Liver (tissue), 3 donors: ENCODE results near the gene TGM6.

ENCODE experiments used
- GABPA ChIP-seq, 2 donors: IDR thresholded peaks in 1 of 2; conservative IDR thresholded peaks in 1 of 2; 2 replicates each; pipeline ENCODE4 v1.6.1; 2016; ENCODE audit warnings: antibody characterized with exemption in 2 of 2, mild to moderate bottlenecking in 1 of 2, moderate library complexity in 1 of 2
- HNF4G ChIP-seq: IDR thresholded peaks from 2 replicates; pipeline ENCODE4 v1.6.1; 2016; ENCODE audit warnings: antibody characterized with exemption
- JUND ChIP-seq, 2 donors: IDR thresholded peaks; 2 replicates each; pipeline ENCODE4 v1.6.1; 2016; ENCODE audit warnings: antibody characterized with exemption in 2 of 2
- TAF1 ChIP-seq: conservative IDR thresholded peaks from 2 replicates; pipeline ENCODE4 v1.6.1; 2016; ENCODE audit warnings: antibody characterized with exemption, mild to moderate bottlenecking
- YY1 ChIP-seq: IDR thresholded peaks from 2 replicates; pipeline ENCODE4 v1.6.1; 2016; ENCODE audit warnings: antibody characterized with exemption, mild to moderate bottlenecking
- ZBTB33 ChIP-seq: IDR thresholded peaks from 2 replicates; pipeline ENCODE4 v1.6.1; 2016; ENCODE audit warnings: antibody characterized with exemption
- TF ChIP-seq, protein P1 (sequence below): fragments of 150-350 bp; IDR thresholded peaks from 2 replicates; pipeline ENCODE4 v1.5.1; 2017; ENCODE audit warnings: improper control_type of control experiment, low read depth, low read length; ENCODE audit not compliant: missing input control
- TF ChIP-seq, protein P2 (sequence below): IDR thresholded peaks from 2 replicates; pipeline ENCODE4 v1.6.1; 2016; ENCODE audit warnings: antibody characterized with exemption
- TF ChIP-seq, protein P3 (sequence below): IDR thresholded peaks from 2 replicates; pipeline ENCODE4 v1.6.1; 2016; ENCODE audit warnings: antibody characterized with exemption
- donor health status: healthy.
- donor health status: healthy.

DNA sequence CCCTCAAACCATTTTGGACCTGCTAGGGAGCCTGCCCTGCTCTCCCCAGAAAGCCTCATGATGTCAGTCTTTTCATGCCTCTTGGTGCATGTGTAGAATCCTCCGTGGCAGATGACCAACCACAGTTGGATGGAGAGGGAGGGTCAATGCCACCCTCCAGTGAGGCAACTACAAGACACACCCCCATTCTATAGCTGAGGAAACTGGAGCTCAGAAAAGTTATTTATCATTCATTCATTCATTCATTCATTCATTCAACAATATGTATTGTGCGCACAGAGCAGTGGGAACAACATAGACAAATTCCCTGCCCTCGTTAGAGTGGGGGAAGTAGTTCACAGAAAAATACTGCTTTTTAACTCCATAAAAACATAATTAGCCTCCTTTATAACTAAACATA, 73.1 kb downstream of the TGM6 start:
- TF ChIP-seq HNF4G, result no peak
- TF ChIP-seq, protein P1, sequence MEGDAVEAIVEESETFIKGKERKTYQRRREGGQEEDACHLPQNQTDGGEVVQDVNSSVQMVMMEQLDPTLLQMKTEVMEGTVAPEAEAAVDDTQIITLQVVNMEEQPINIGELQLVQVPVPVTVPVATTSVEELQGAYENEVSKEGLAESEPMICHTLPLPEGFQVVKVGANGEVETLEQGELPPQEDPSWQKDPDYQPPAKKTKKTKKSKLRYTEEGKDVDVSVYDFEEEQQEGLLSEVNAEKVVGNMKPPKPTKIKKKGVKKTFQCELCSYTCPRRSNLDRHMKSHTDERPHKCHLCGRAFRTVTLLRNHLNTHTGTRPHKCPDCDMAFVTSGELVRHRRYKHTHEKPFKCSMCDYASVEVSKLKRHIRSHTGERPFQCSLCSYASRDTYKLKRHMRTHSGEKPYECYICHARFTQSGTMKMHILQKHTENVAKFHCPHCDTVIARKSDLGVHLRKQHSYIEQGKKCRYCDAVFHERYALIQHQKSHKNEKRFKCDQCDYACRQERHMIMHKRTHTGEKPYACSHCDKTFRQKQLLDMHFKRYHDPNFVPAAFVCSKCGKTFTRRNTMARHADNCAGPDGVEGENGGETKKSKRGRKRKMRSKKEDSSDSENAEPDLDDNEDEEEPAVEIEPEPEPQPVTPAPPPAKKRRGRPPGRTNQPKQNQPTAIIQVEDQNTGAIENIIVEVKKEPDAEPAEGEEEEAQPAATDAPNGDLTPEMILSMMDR, result no peak
- TF ChIP-seq GABPA (IDR thresholded peaks at IDR 0.05 in 1 of 2, conservative IDR thresholded peaks at IDR 0.05 in 1 of 2), result no peak
- no peak for TF ChIP-seq JUND (IDR thresholded peaks at IDR 0.05)
- no peak for TF ChIP-seq ZBTB33
- TF ChIP-seq TAF1, result no peak
- TF ChIP-seq YY1, result no peak
- TF ChIP-seq, protein P2, sequence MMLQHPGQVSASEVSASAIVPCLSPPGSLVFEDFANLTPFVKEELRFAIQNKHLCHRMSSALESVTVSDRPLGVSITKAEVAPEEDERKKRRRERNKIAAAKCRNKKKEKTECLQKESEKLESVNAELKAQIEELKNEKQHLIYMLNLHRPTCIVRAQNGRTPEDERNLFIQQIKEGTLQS, result no peak
- TF ChIP-seq, protein P3, sequence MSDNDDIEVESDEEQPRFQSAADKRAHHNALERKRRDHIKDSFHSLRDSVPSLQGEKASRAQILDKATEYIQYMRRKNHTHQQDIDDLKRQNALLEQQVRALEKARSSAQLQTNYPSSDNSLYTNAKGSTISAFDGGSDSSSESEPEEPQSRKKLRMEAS, result no peak
